GM18505 (cell line): ENCODE data around the gene CCDC69.
"Not testable (repeated sequence)": the region's sequence is repeated elsewhere in the genome, so short reads cannot be mapped to it uniquely, and the experiment has no call there.

Experiments used
- ATAC-seq: cut with Tn5 transposase; IDR thresholded peaks from one replicate; pipeline ENCODE4 v1.9.1; 2021; ENCODE audit not compliant: unreplicated experiment
- POLR2A ChIP-seq: IDR thresholded peaks from 4 replicates; pipeline ENCODE4 v1.6.1; 2011; ENCODE audit warnings: borderline replicate concordance; ENCODE audit not compliant: insufficient read depth, insufficient read length; ENCODE audit errors: extremely low read depth

Gene CCDC69

GRCh38 chr5:151253605-151253950, 29.7 kb upstream of the CCDC69 start:
- TF ChIP-seq POLR2A, result no peak
- ATAC-seq, result no peak

GRCh38 chr5:151252762-151253604, 29.1 kb upstream of the CCDC69 start, which contains the start of gene GM2A:
TSS of gene GM2A (plus strand) at chr5:151253185. CDS start at chr5:151253217, 32 bp downstream.
- TF ChIP-seq POLR2A, result peak; percentile 94
- peak; percentile 81 for ATAC-seq

- ATAC-seq, result no peak
- TF ChIP-seq POLR2A, result no peak
Observed at GRCh38 chr5:151251621-151252020, 27.7 kb upstream of the CCDC69 start.

- ATAC-seq, result no peak
- TF ChIP-seq POLR2A, result no peak
Observed at GRCh38 chr5:151251001-151251551, 27.2 kb upstream of the CCDC69 start.

GRCh38 chr5:151250346-151251000, 26.6 kb upstream of the CCDC69 start:
- no peak for TF ChIP-seq POLR2A
- ATAC-seq, result no peak

GRCh38 chr5:151249281-151249680, 25.4 kb upstream of the CCDC69 start:
- no peak for ATAC-seq
- no peak for TF ChIP-seq POLR2A

GRCh38 chr5:151248651-151249050, 24.8 kb upstream of the CCDC69 start:
- no peak for ATAC-seq
- no peak for TF ChIP-seq POLR2A

- no peak for ATAC-seq
- no peak for TF ChIP-seq POLR2A
Observed at GRCh38 chr5:151245680-151246219, 21.9 kb upstream of the CCDC69 start.

GRCh38 chr5:151244206-151244605, 20.3 kb upstream of the CCDC69 start:
- no peak for ATAC-seq
- TF ChIP-seq POLR2A, result no peak

- ATAC-seq, result no peak
Observed at GRCh38 chr5:151243564-151243963, 19.7 kb upstream of the CCDC69 start.

GRCh38 chr5:151243127-151243526, 19.2 kb upstream of the CCDC69 start:
- ATAC-seq, result no peak
- TF ChIP-seq POLR2A, result no peak

More at GRCh38 chr5:151243564-151243963, 19.7 kb upstream of the CCDC69 start:
- TF ChIP-seq POLR2A, result no peak

- no peak for TF ChIP-seq POLR2A
- no peak for ATAC-seq
Observed at GRCh38 chr5:151240924-151241635, 17.2 kb upstream of the CCDC69 start.

- not testable (repeated sequence) for ATAC-seq
Observed at GRCh38 chr5:151240268-151240835, 16.5 kb upstream of the CCDC69 start.
